ENCODE results near the gene ABL2.

The ABL2 gene

DNA sequence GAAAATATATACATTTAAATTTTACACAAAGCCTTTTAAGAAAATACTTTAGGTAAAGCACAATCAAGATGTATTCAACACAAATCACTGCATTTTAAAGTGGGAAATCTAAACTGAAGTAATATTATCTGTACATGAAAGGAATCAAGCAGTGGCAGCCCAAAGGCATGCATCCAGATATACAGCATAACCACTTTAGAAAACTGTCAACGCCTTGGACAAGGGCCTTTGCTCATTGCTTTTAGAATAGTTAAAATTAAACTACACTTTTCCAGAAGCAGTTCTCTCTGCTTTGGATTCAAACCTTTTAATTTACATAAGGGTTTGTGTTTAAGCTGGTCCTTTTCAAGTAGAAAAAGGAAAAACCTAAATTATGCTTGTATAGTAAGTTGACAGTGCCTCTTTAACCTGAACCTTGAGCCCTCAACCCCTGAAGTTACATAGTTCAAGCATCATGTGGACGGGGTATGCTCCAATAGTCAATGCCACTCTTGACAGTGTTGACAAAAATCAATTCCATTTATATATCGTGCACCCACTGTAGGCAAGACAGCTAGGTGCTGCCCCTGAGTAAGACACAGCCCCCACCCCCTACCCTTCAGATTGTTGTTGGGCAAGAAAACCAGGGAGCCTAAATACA, 124.7 kb downstream of the ABL2 start:
- TF ChIP-seq, protein P1, sequence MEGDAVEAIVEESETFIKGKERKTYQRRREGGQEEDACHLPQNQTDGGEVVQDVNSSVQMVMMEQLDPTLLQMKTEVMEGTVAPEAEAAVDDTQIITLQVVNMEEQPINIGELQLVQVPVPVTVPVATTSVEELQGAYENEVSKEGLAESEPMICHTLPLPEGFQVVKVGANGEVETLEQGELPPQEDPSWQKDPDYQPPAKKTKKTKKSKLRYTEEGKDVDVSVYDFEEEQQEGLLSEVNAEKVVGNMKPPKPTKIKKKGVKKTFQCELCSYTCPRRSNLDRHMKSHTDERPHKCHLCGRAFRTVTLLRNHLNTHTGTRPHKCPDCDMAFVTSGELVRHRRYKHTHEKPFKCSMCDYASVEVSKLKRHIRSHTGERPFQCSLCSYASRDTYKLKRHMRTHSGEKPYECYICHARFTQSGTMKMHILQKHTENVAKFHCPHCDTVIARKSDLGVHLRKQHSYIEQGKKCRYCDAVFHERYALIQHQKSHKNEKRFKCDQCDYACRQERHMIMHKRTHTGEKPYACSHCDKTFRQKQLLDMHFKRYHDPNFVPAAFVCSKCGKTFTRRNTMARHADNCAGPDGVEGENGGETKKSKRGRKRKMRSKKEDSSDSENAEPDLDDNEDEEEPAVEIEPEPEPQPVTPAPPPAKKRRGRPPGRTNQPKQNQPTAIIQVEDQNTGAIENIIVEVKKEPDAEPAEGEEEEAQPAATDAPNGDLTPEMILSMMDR (IDR thresholded peaks at IDR 0.05; ENCODE audit: borderline replicate concordance, insufficient read depth, low read depth, low read length): no peak
- no peak overlapping the region for H3K4me3 ChIP-seq (ENCODE audit: low read depth, low read length)

DNA sequence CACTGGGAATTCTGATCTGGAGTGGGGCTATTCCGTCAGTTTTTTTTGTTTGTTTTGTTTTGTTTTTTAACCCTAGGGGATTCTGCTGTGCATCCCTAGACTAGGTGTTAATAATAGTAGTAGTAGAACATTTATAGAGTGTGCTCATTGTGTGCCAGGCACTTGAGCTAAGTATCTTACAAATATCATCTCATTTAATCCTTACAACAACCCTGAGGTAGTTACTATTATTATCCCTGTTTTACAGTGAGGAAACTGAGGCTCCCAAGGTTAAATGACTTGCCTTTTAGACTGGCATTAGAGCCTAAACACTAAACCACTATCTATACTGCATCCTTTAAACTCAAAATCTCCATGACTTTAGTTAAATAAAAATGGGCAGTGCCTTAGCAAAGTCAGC, 125.5 kb downstream of the ABL2 start:
- H3K4me3 ChIP-seq (ENCODE audit: low read depth, low read length): no peak overlapping the region
- TF ChIP-seq, protein P1 (IDR thresholded peaks at IDR 0.05; ENCODE audit: borderline replicate concordance, insufficient read depth, low read depth, low read length): no peak

DNA sequence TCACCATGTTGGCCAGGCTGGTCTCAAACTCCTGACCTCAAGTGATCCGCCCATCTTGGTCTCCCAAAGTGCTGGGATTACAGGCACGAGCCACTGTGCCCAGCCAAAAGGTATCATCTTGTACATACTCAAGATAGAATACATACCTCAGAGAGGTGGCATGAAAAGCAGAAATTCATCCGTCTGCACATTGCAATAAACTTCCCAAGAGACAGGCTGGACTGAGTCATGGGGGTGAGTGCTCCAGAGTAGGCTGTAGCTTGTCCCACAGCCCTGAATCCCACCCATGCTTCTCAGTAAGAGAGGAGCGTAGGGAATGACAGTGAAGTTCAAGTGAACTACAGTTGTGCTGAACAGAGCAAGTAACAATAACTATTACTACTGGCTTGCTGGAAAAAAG, 127.9 kb downstream of the ABL2 start:
- TF ChIP-seq, protein P1 (IDR thresholded peaks at IDR 0.05; ENCODE audit: borderline replicate concordance, insufficient read depth, low read depth, low read length): no peak
- no peak overlapping the region for H3K4me3 ChIP-seq (ENCODE audit: low read depth, low read length)

DNA sequence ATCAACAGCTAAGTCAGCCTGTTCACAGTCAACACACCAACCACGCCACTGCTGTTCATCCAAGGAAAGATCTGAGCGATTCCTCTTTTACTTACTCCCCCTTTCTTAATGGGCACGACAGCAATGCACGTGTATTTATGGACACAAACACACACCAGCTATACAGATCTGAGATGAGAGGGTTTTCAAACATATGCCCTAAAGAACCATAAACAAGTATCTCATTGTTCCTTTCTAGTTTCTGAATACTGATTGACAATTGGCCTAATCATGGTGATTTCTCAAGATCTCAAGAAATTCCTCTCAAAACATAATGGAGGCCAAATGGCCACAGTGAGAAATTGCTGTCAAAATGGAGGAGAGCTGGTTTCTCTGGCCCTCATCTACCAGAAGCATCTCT, 129.6 kb downstream of the ABL2 start:
- TF ChIP-seq, protein P1 (IDR thresholded peaks at IDR 0.05; ENCODE audit: borderline replicate concordance, insufficient read depth, low read depth, low read length): no peak
- H3K4me3 ChIP-seq (ENCODE audit: low read depth, low read length): no peak overlapping the region

DNA sequence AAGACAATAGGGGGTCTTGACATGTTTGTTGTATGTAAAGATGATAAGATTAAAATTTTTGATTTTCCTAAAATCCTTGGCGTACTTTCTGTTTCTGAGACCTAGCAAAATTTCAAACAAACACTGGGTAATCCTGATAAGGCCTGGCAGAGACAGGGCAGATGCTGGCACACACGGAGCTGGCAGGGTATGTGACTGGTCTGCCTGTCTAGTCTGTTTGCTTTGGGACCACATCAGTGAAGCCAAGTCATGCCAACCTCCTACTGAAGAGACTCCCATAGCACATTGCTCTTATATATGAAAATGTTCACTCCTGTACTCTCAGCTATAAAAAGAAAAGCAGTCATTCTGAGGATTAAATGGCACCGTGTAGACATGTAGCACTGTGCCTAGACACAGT, 133.6 kb downstream of the ABL2 start:
- no peak overlapping the region for H3K4me3 ChIP-seq (ENCODE audit: low read depth, low read length)
- TF ChIP-seq, protein P1 (IDR thresholded peaks at IDR 0.05; ENCODE audit: borderline replicate concordance, insufficient read depth, low read depth, low read length): no peak

GRCh38 chr1:179095377-179095776, 134.1 kb downstream of the ABL2 start:
- TF ChIP-seq, protein P1 (IDR thresholded peaks at IDR 0.05; ENCODE audit: borderline replicate concordance, insufficient read depth, low read depth, low read length): no peak
- no peak overlapping the region for H3K4me3 ChIP-seq (ENCODE audit: low read depth, low read length)

GRCh38 chr1:179094818-179095217, 134.7 kb downstream of the ABL2 start:
- TF ChIP-seq, protein P1 (IDR thresholded peaks at IDR 0.05; ENCODE audit: borderline replicate concordance, insufficient read depth, low read depth, low read length): no peak
- no peak overlapping the region for H3K4me3 ChIP-seq (ENCODE audit: low read depth, low read length)
